Panc1 (cell line): ENCODE data around the gene PCSK5. TPM values are rescaled to one million over a fixed set of nuclear protein-coding genes. Genes with fewer than 3 reads are reported as not detected.

Source experiments
- ATAC-seq: fragments of 200-7000 bp; cut with Tn5 transposase; 2 replicates; pipeline ENCODE4 v1.9.1; 2020; ENCODE audit warnings: mild to moderate bottlenecking, moderate library complexity
- BruUV-seq: library from RNA; stranded (reverse); fragments of 400-500 nt; replicated peaks from 2 replicates; lab custom pipeline; 2021; lab: Mats Ljungman, UMichigan
- CTCF ChIA-PET: fragments of 300-600 bp; sonication (Branson Sonifier 250); formaldehyde crosslinking; loops from one replicate; lab custom pipeline; 2022; ENCODE audit warnings: antibody characterized with exemption; lab: Charles Lee
- POLR2A ChIA-PET: fragments of 300-600 bp; sonication (Branson Sonifier 250); formaldehyde crosslinking; loops from one replicate; lab custom pipeline; 2022; ENCODE audit warnings: antibody characterized with exemption; lab: Charles Lee
- DNase-seq: peaks from one replicate; pipeline ENCODE4 v3.0.0-alpha.2; 2010; ENCODE audit warnings: low read depth, low spot score
- H3K27ac ChIP-seq: 2 replicates; pipeline ENCODE4 v1.5.1; 2011; ENCODE audit warnings: mild to moderate bottlenecking, low read length, inconsistent platforms
- H3K27me3 ChIP-seq: fragments of 200-500 bp; sonication (Bioruptor generic); 2 replicates; pipeline ENCODE4 v1.6.0; 2014; ENCODE audit warnings: low read length, inconsistent platforms; ENCODE audit not compliant: control insufficient read depth, insufficient read depth
- H3K36me3 ChIP-seq: fragments of 200-500 bp; sonication (Bioruptor generic); 2 replicates; pipeline ENCODE4 v1.5.1; 2014; ENCODE audit warnings: inconsistent platforms, mild to moderate bottlenecking, low read length, moderate library complexity; ENCODE audit not compliant: control insufficient read depth, insufficient read depth
- H3K4me1 ChIP-seq: 2 replicates; pipeline ENCODE4 v1.5.1; 2011; ENCODE audit warnings: inconsistent platforms, mild to moderate bottlenecking, low read length, moderate library complexity; ENCODE audit not compliant: control insufficient read depth, insufficient read depth
- H3K4me3 ChIP-seq, 2 experiments: 2 replicates each; pipeline ENCODE4 v1.5.1; 2011 to 2012; ENCODE audit warnings: low read depth in 2 of 2, low read length in 2 of 2, mild to moderate bottlenecking in 2 of 2, inconsistent platforms in 1 of 2, moderate library complexity in 1 of 2
- H3K9me3 ChIP-seq: fragments of 200-500 bp; sonication (Bioruptor generic); 2 replicates; pipeline ENCODE4 v1.5.1; 2014; ENCODE audit warnings: low read depth, mild to moderate bottlenecking, inconsistent platforms, low read length, moderate library complexity; ENCODE audit not compliant: control insufficient read depth, insufficient read depth
- POLR2AphosphoS5 ChIP-seq: IDR thresholded peaks from 2 replicates; pipeline ENCODE4 v1.6.1; 2012; ENCODE audit warnings: mild to moderate bottlenecking, low read depth, low read length, moderate library complexity
- SIN3A ChIP-seq: IDR thresholded peaks from 2 replicates; pipeline ENCODE4 v1.6.1; 2012; ENCODE audit warnings: low read depth, mild to moderate bottlenecking, low read length, moderate library complexity, borderline replicate concordance; ENCODE audit not compliant: insufficient read depth
- TCF7L2 ChIP-seq: IDR thresholded peaks from 2 replicates; pipeline ENCODE4 v1.6.1; 2011; ENCODE audit warnings: mild to moderate bottlenecking, low read depth, low read length, inconsistent platforms
- in situ Hi-C: cut with HindIII; loops from 2 replicates; pipeline ENCODE4 v1.10.0; 2016; ENCODE audit warnings: low sequenced_read_pairs, low pct_unique_long_range_greater_than_20kb
- intact Hi-C: fragments of 100-400 bp; cut with micrococcal nuclease; formaldehyde crosslinking; loops from one replicate; pipeline ENCODE4 v1.10.0; 2022; ENCODE audit not compliant: unreplicated experiment
- total RNA-seq: library from RNA; stranded (reverse); gene quantifications from one replicate; pipeline ENCODE4 v1.2.1, GENCODE V29; 2021; ENCODE audit not compliant: unreplicated experiment
- TF ChIP-seq, protein P1 (sequence below), 2 experiments: IDR thresholded peaks; 2 replicates each; pipeline ENCODE4 v1.6.1; 2011 to 2012; ENCODE audit warnings: low read depth in 2 of 2, control low read depth in 1 of 2, low read length in 1 of 2, mild to moderate bottlenecking in 1 of 2, moderate library complexity in 1 of 2; ENCODE audit not compliant: insufficient read depth in 1 of 2
- TF ChIP-seq, protein P2 (sequence below): fragments of 450-650 bp; IDR thresholded peaks from 2 replicates; pipeline ENCODE4 v1.5.1; 2017; ENCODE audit warnings: mild to moderate bottlenecking

PCSK5 gene
- total RNA-seq, 1 experiment from 2014 or later, result 0.21 TPM

DNA sequence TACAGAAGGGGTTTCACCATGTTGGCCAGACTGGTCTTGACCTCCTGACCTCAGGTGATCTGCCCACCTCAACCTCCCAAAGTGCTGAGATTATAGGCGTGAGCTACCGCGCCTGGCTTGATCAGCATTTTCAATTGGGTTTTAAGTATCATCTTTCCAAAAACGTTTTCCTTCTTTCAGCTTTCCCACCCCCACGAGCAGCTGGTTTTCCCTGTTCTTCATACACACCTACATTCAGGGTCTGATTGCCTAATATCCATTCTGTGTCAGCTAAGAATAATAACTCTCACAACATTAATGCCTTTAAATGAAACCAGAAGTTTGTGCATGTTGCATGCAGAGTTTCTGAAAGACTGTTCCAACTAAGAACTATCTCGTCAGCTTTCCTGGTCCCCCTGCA is 465.4 kb downstream of the PCSK5 start:
- no TSS peak for BruUV-seq
- no peaks in the 10 kb centered on the region for H3K4me1 ChIP-seq
- in situ Hi-C loops, result no loop called here
- POLR2A ChIA-PET, result no interaction called here
- DNase-seq (no peak), ATAC-seq (no peak)
- CTCF ChIA-PET, result interaction anchor here (0.6 kb wide), 1 partner anchor 717 kb away, joined by 3 read pairs; no protein-coding TSS in a partner anchor
- H3K36me3 ChIP-seq, result no peaks in the 10 kb centered on the region
- no peak overlapping the region for H3K4me3 ChIP-seq
- TF ChIP-seq TCF7L2 (no peak), SIN3A (no peak), POLR2AphosphoS5 (no peak)
- TF ChIP-seq, protein P1, sequence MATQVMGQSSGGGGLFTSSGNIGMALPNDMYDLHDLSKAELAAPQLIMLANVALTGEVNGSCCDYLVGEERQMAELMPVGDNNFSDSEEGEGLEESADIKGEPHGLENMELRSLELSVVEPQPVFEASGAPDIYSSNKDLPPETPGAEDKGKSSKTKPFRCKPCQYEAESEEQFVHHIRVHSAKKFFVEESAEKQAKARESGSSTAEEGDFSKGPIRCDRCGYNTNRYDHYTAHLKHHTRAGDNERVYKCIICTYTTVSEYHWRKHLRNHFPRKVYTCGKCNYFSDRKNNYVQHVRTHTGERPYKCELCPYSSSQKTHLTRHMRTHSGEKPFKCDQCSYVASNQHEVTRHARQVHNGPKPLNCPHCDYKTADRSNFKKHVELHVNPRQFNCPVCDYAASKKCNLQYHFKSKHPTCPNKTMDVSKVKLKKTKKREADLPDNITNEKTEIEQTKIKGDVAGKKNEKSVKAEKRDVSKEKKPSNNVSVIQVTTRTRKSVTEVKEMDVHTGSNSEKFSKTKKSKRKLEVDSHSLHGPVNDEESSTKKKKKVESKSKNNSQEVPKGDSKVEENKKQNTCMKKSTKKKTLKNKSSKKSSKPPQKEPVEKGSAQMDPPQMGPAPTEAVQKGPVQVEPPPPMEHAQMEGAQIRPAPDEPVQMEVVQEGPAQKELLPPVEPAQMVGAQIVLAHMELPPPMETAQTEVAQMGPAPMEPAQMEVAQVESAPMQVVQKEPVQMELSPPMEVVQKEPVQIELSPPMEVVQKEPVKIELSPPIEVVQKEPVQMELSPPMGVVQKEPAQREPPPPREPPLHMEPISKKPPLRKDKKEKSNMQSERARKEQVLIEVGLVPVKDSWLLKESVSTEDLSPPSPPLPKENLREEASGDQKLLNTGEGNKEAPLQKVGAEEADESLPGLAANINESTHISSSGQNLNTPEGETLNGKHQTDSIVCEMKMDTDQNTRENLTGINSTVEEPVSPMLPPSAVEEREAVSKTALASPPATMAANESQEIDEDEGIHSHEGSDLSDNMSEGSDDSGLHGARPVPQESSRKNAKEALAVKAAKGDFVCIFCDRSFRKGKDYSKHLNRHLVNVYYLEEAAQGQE (IDR thresholded peaks at IDR 0.05; ENCODE audit: insufficient read depth in 1 of 2, low read depth in 2 of 2, low read length in 1 of 2), result no peak
- TF ChIP-seq, protein P2, sequence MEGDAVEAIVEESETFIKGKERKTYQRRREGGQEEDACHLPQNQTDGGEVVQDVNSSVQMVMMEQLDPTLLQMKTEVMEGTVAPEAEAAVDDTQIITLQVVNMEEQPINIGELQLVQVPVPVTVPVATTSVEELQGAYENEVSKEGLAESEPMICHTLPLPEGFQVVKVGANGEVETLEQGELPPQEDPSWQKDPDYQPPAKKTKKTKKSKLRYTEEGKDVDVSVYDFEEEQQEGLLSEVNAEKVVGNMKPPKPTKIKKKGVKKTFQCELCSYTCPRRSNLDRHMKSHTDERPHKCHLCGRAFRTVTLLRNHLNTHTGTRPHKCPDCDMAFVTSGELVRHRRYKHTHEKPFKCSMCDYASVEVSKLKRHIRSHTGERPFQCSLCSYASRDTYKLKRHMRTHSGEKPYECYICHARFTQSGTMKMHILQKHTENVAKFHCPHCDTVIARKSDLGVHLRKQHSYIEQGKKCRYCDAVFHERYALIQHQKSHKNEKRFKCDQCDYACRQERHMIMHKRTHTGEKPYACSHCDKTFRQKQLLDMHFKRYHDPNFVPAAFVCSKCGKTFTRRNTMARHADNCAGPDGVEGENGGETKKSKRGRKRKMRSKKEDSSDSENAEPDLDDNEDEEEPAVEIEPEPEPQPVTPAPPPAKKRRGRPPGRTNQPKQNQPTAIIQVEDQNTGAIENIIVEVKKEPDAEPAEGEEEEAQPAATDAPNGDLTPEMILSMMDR, result no peak
- no peaks in the 10 kb centered on the region for H3K9me3 ChIP-seq
- H3K27me3 ChIP-seq, result no peaks in the 10 kb centered on the region
- H3K27ac ChIP-seq, result no peak overlapping the region
- intact Hi-C loops, result no loop called here

DNA sequence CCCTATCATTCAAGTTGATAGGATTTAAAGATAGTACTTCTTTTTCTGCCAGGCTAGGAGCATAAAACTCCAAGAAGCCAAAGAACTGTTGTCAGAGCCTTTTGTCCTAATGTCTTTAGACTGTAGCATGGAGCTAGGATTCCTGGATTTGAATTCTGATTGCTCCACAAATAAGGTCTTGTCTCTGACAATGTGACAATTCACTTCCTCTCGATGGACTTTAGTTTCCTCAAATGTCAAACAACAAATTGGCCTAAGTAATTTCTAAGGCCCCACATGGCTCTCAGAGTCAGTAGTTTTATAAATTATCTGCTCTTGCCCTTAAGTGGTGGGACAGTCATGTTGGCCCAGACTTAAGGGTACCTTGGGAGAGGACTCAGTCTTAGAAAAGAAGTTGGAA is 467.1 kb downstream of the PCSK5 start:
- no peaks in the 10 kb centered on the region for H3K27me3 ChIP-seq
- intact Hi-C loops (no loop called here), in situ Hi-C loops (no loop called here)
- H3K4me3 ChIP-seq, result no peak overlapping the region
- DNase-seq (no peak), ATAC-seq (no peak)
- no peaks in the 10 kb centered on the region for H3K4me1 ChIP-seq
- ChIA-PET CTCF (no interaction called here), POLR2A (no interaction called here)
- H3K36me3 ChIP-seq, result no peaks in the 10 kb centered on the region
- no peak overlapping the region for H3K27ac ChIP-seq
- H3K9me3 ChIP-seq, result no peaks in the 10 kb centered on the region
- BruUV-seq, result no TSS peak
- no peak for TF ChIP-seq TCF7L2

DNA sequence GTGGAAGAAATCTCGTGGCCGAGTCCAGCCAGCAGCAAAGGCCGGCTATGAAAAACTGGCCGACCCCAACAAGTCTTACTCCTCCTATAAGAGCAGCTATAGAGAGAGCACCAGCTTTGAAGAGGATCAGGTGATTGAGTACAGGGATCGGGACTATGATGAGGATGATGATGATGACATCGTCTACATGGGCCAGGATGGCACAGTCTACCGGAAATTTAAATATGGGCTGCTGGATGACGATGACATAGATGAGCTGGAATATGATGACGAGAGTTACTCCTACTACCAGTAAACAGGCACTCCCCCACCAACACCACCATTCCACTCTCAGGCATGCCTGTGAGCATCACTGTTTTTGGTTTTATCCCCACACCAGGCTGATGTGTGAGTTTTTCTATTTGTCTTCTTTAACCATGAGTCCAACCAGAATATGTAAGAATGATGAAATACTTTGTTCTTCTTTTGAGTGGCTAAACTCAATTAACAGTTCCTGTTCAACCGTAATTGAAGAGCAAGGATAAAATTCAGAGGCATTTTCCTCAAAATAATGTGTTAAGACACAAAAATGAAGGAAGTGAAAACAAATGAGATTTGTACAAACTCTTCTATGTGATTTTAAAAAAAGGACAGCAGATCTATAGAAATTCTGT is 468.3 kb downstream of the PCSK5 start:
- POLR2A ChIA-PET, result no interaction called here
- Histone ChIP-seq H3K27ac (no peak overlapping the region), H3K27me3 (no peaks in the 10 kb centered on the region), H3K9me3 (no peaks in the 10 kb centered on the region), H3K36me3 (no peaks in the 10 kb centered on the region), H3K4me1 (no peaks in the 10 kb centered on the region), H3K4me3 (no peak overlapping the region)
- BruUV-seq, result no TSS peak
- CTCF ChIA-PET, result no interaction called here
- in situ Hi-C loops, result no loop called here
- no peak for ATAC-seq
- TF ChIP-seq POLR2AphosphoS5 (no peak), TCF7L2 (no peak), SIN3A (no peak)
- TF ChIP-seq, protein P1 (IDR thresholded peaks at IDR 0.05; ENCODE audit: insufficient read depth in 1 of 2, low read depth in 2 of 2, low read length in 1 of 2), result no peak
- TF ChIP-seq, protein P2, result no peak
- no peak for DNase-seq
- intact Hi-C loops, result no loop called here
